MM.1S (cell line): Measurements from ENCODE around the gene DTHD1.

Experiments
- DNase-seq: peaks from one replicate; pipeline ENCODE4 v3.0.0-alpha.2; 2015
- H2AFZ ChIP-seq: fragments of 300-600 bp; sonication (generic); 2 replicates; pipeline ENCODE4 v1.6.0; 2016; ENCODE audit warnings: antibody characterized with exemption, low read length
- H3F3A ChIP-seq: fragments of 300-600 bp; sonication (generic); 2 replicates; pipeline ENCODE4 v1.6.1; 2016; ENCODE audit warnings: mild to moderate bottlenecking, antibody characterized with exemption, low read length, moderate library complexity, mixed read lengths; ENCODE audit not compliant: insufficient read depth
- H3K27ac ChIP-seq: fragments of 300-600 bp; sonication (generic); 2 replicates; pipeline ENCODE4 v1.5.1; 2016; ENCODE audit warnings: mild to moderate bottlenecking, low read length
- H3K27me3 ChIP-seq: fragments of 300-600 bp; sonication (generic); replicated peaks from 2 replicates; pipeline ENCODE4 v1.6.0; 2016; ENCODE audit warnings: low read length; ENCODE audit not compliant: insufficient read depth
- H3K36me3 ChIP-seq: fragments of 300-600 bp; sonication (generic); replicated peaks from 2 replicates; pipeline ENCODE4 v1.6.1; 2016; ENCODE audit warnings: mild to moderate bottlenecking, low read length, mixed read lengths; ENCODE audit not compliant: insufficient read depth
- H3K4me1 ChIP-seq: fragments of 300-600 bp; sonication (generic); 2 replicates; pipeline ENCODE4 v1.6.1; 2016; ENCODE audit warnings: low read length, mixed read lengths
- H3K4me2 ChIP-seq: fragments of 300-600 bp; sonication (generic); 2 replicates; pipeline ENCODE4 v1.6.0; 2016; ENCODE audit warnings: low read depth, low read length
- H3K4me3 ChIP-seq: fragments of 300-600 bp; sonication (generic); 2 replicates; pipeline ENCODE4 v1.5.1; 2016; ENCODE audit warnings: low read length, mixed read lengths
- H3K79me2 ChIP-seq: fragments of 300-600 bp; sonication (generic); 2 replicates; pipeline ENCODE4 v1.6.1; 2016; ENCODE audit warnings: mixed run types, low read length, mixed read lengths
- H3K9ac ChIP-seq: fragments of 300-600 bp; sonication (generic); 2 replicates; pipeline ENCODE4 v1.6.1; 2016; ENCODE audit warnings: low read length, mixed read lengths
- H3K9me2 ChIP-seq: fragments of 300-600 bp; sonication (generic); replicated peaks from 2 replicates; pipeline ENCODE4 v1.6.1; 2016; ENCODE audit warnings: mild to moderate bottlenecking, low read length, mixed read lengths; ENCODE audit not compliant: insufficient read depth
- H3K9me3 ChIP-seq: fragments of 300-600 bp; sonication (generic); replicated peaks from 2 replicates; pipeline ENCODE4 v1.6.1; 2016; ENCODE audit warnings: mild to moderate bottlenecking, low read length, mixed read lengths; ENCODE audit not compliant: insufficient read depth
- H4K20me1 ChIP-seq: fragments of 300-600 bp; sonication (generic); 2 replicates; pipeline ENCODE4 v1.6.1; 2016; ENCODE audit warnings: mild to moderate bottlenecking, low read length, moderate library complexity, mixed read lengths; ENCODE audit not compliant: insufficient read depth
- CTCF ChIP-seq: fragments of 300-600 bp; sonication (generic); IDR thresholded peaks from 2 replicates; pipeline ENCODE4 v1.5.1; 2016; ENCODE audit warnings: antibody characterized with exemption, low read length, mixed read lengths
- EZH2 ChIP-seq: fragments of 300-600 bp; sonication (generic); optimal IDR thresholded peaks from 2 replicates; pipeline ENCODE3; 2017; ENCODE audit warnings: low read depth, mild to moderate bottlenecking, antibody characterized with exemption, low read length, mixed read lengths
- EZH2phosphoT487 ChIP-seq: fragments of 300-600 bp; sonication (generic); IDR thresholded peaks from 2 replicates; pipeline ENCODE4 v1.6.1; 2018; ENCODE audit warnings: antibody characterized with exemption, low read length

DTHD1 gene

DNA sequence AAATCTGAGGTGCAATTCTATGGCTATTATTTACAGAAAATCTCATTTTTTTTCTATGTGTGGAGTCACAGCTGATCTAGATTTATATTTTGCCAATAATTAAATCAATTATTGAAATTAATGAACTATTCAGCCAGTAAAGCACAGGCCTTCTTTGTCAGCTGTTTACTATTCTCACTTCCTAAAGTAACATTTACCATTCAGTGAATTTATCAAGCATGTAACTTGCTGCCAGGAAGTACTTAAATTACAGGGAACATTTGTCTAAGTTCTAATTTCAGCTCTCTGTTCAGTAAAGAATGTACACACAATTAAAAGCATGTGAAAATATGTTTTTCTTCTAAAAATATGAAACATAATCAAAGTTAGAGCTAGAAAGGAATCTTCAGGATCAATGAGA lies 79.3 kb downstream of the DTHD1 start:
- no peak for DNase-seq
- no peak for TF ChIP-seq CTCF
- TF ChIP-seq EZH2phosphoT487, result no peak
- no peak for TF ChIP-seq EZH2
- Histone ChIP-seq H3K9me3 (no peaks in the 10 kb centered on the region), H3F3A (no peaks in the 10 kb centered on the region; the same call in 1 of the 2 replicates), H4K20me1 (no peaks in the 10 kb centered on the region), H2AFZ (no peak overlapping the region), H3K4me1 (no peaks in the 10 kb centered on the region), H3K79me2 (no peaks in the 10 kb centered on the region), H3K4me2 (no peak overlapping the region), H3K27me3 (no peaks in the 10 kb centered on the region), H3K36me3 (no peaks in the 10 kb centered on the region), H3K4me3 (no peak overlapping the region), H3K9ac (no peak overlapping the region), H3K27ac (no peak overlapping the region), H3K9me2 (no peaks in the 10 kb centered on the region)

GRCh38 chr4:36363024-36363423 lies 81.6 kb downstream of the DTHD1 start:
- no peaks in the 10 kb centered on the region for H3K9me3 ChIP-seq
- H3K9ac ChIP-seq, result no peak overlapping the region
- no peak overlapping the region for H3K27ac ChIP-seq
- H3F3A ChIP-seq, result no peaks in the 10 kb centered on the region
- DNase-seq, result no peak
- H3K79me2 ChIP-seq, result no peaks in the 10 kb centered on the region
- H3K4me2 ChIP-seq, result no peak overlapping the region
- H3K36me3 ChIP-seq, result no peaks in the 10 kb centered on the region
- no peaks in the 10 kb centered on the region for H3K4me1 ChIP-seq
- TF ChIP-seq EZH2phosphoT487, result no peak
- TF ChIP-seq CTCF, result no peak
- no peak for TF ChIP-seq EZH2
- H3K9me2 ChIP-seq, result no peaks in the 10 kb centered on the region
- H2AFZ ChIP-seq, result no peak overlapping the region
- no peaks in the 10 kb centered on the region for H3K27me3 ChIP-seq
- no peak overlapping the region for H3K4me3 ChIP-seq
- H4K20me1 ChIP-seq, result no peaks in the 10 kb centered on the region

DNA sequence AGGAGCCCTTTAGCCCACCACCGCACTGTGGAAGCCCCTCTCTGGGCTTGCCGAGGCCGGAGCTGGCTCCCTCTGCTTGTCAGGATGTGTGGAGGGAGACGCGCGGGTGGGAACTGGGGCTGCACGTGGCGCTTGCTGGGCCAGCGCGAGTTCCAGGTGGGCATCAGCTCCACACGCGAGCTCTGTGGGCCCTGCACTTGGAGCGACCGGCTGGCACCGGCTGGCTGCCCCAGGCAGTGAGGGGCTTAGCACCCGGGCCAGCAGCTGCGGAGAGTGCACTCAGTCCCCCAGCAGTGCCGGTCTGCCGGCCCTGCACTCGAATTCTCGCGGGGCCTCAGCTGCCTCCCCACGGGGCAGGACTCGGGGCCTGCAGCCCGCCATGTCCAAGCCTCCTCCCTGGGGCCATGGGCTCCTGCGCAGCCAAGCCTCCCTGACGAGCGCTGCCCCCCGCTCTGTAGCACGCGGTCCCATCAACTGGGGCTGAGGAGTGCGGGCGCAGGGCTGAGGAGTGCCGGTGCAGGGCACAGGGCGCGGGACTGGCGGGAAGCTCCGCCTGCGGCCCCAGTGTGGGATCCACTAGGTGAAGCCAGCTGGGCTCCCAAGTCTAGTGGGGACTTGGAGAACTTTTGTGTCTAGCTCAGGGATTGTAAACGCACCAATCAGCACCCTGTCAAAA lies 93.6 kb downstream of the DTHD1 start:
- Histone ChIP-seq H3K4me3 (no peak overlapping the region), H3K9me3 (no peaks in the 10 kb centered on the region)

More for the DNA sequence above, 93.6 kb downstream of the DTHD1 start:
- Histone ChIP-seq H3K79me2 (no peaks in the 10 kb centered on the region), H3F3A (no peaks in the 10 kb centered on the region), H2AFZ (no peak overlapping the region), H3K4me1 (no peaks in the 10 kb centered on the region), H3K9me2 (no peaks in the 10 kb centered on the region), H4K20me1 (no peaks in the 10 kb centered on the region), H3K36me3 (no peaks in the 10 kb centered on the region), H3K27ac (no peak overlapping the region), H3K4me2 (no peak overlapping the region), H3K27me3 (no peaks in the 10 kb centered on the region), H3K9ac (no peak overlapping the region)
- no peak for TF ChIP-seq CTCF
- no peak for DNase-seq
